HuH-7 (cell line): ENCODE data around the gene MACO1.
"Not testable (repeated sequence)": the region's sequence is repeated elsewhere in the genome, so short reads cannot be mapped to it uniquely, and the experiment has no call there.

ENCODE experiments used
- DNase-seq: peaks from one replicate; pipeline ENCODE4 v3.0.0; 2011; ENCODE audit warnings: low spot score

Gene MACO1

DNA sequence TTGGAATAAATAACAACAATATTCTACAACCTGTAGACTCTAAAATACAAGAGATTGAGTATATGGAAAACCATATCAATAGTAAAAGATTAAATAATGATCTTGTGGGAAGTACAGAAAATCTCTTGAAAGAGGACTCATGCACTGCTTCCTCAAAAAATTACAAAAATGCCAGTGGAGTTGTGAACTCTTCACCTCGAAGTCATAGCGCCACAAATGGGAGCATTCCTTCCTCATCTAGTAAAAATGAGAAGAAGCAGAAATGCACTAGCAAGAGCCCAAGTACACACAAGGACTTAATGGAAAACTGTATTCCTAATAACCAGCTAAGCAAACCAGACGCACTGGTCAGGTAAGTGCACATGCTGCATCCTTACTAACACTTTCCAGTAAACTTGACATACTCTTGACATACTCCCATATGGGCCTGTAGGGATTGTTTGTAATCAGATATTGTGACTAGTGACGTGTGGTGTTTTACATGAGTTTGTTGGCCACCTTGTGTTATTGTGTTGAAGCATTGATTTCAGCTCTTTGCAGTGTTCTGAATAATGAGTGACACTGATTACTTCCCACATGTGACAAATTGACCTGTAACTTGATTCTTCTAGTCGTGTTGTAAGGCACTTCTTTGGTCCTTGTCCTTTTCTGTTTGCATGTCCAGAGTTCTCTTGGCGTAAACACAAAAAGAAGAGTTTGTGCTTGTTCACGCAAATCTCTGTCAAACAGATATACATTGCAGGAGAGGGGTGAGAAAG is 28.0 kb downstream of the MACO1 start:
- DNase-seq, result no peak

DNA sequence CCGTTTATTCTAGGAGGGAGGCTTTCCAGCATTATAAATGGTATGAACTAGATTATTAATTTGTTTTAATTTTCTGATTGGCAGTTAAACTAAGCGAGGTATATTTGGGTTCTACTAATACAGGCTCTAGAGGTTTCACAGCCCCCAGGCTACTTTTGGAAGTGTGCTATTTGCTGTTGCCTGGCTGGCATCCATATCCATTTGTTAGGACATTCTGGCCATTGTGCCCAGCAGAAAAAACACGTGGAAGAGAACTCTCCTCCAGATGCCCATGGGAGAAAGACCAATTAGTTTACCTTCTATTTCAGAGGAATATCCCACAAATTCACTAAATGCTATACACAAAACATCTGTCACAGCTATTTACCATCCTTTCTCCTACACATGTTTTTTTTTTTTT is 29.3 kb downstream of the MACO1 start:
- DNase-seq, result no peak

GRCh38 chr1:25460816-25461215 is 30.1 kb downstream of the MACO1 start:
- DNase-seq, result not testable (repeated sequence)

- DNase-seq, result no peak
Measured at GRCh38 chr1:25461849-25462248, 31.2 kb downstream of the MACO1 start.

GRCh38 chr1:25462732-25463131 is 32.0 kb downstream of the MACO1 start:
- DNase-seq, result no peak

- DNase-seq, result no peak
Measured at GRCh38 chr1:25467193-25467592, 36.5 kb downstream of the MACO1 start.

GRCh38 chr1:25467616-25468015 is 36.9 kb downstream of the MACO1 start:
- DNase-seq, result no peak

GRCh38 chr1:25468033-25468432 is 37.3 kb downstream of the MACO1 start:
- no peak for DNase-seq

DNA sequence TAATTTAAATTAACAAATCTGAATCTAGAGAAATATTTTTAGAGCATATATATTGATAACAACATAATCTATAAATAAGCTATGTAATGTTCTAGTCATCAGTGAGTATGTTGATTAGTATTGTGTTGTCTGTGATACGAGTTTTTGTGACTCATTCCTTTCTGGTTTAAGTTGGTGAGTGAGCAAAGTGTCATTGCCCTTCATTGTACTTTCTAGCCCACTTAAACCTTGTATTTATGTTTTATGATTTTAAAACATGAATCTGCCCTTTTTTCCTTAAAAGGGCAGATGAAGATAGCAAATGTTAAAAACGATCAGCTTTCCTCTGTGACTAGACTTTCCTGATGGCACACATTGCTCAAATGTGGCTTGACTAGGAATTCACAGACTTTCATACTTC is 38.5 kb downstream of the MACO1 start:
- no peak for DNase-seq

- DNase-seq, result no peak
Measured at GRCh38 chr1:25472471-25472870, 41.8 kb downstream of the MACO1 start.

DNA sequence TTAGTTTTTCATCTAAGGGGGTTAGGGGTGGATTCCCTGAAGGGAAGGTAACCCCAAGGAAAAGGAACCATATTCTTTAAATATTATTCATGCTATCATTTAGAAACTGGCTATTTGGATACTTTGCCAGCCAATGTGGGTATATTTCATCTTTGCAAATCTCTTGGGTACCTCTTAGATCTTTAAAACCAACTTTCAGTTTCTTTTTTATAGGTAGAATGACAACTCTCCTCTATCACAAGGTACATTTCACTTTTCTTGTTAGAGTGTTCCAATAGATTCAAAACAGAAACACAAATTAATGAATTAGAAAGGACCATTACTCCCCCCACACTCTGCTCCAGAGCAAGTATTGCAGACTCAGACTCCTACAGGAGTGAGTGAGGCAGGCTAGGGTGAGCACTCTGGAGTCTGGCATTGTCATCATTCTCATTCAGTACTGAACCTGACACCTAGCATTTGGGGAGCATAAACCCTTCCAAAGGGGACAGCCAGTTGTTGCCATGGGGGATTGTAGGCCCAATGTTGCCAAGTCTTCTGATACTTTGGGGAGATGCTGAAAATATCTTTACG is 43.0 kb downstream of the MACO1 start:
- no peak for DNase-seq

DNA sequence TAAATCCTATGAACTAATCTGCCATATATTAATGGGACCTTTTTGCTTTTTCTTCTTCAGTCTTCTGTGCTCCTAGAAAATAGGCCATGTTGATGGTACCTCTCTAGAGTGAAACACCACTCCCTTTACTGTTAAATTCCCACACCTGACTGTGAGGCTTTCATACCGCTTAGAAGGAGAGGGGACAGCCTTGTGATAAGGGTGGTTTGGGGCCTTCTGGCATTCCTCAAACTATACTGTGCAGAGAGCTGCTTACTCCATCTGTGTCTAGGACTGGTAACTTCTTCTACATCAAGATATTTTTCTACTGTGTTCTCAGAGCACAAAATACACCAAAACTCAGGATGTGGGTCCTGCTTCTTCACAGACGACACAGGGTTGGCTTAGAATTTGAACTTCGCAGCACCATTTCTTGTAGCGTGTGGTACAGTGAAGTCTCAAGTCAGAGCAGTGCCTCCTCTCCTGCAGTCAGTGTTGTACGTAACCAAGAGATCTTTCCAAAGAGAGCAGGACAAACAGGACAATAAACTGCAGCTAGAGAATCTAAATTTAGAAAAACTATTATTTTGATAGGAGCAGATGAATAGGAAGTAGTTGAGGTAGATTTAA is 43.8 kb downstream of the MACO1 start:
- DNase-seq, result no peak

DNA sequence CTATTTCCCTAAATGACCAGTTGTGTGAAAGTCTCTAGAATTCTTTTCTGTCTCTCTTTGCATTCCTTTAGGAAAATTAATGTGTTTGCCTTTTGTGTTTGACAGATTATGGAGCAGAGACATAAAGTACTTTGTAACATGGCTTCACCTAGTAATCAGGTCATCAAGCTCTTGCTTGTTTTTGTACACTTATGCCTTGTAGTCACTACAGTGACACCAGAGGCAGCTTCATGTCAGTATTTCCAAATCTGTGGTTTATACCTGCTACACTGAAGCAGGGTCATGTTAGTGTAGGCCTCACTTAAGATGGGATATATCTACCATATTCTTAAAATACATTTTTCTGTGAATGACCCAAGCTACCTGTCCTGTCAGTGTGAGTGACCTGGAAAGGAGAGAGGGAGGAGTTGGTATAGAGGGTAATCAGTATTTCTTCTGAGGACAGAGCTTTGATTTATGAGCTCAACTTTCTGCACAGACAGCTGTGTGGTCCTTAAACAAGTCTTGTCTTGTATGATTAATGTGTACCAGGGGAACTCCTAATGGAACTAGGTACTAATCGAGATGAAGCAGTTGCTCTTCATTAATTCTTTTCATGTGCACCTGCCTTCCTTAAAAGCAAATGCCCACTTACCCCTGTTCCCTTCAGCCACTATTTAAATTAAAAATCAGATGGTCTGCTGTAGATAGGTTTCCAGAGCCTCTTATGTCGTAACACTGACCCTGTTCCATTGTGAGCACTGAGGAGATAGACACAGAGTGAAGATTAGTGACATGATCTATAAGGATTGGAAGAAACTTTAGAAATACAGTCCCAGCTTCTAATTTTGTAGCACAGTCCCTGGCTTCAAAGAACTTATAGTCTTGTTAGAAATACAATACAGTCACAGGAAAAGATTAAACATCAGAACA is 45.7 kb downstream of the MACO1 start:
- no peak for DNase-seq

DNA sequence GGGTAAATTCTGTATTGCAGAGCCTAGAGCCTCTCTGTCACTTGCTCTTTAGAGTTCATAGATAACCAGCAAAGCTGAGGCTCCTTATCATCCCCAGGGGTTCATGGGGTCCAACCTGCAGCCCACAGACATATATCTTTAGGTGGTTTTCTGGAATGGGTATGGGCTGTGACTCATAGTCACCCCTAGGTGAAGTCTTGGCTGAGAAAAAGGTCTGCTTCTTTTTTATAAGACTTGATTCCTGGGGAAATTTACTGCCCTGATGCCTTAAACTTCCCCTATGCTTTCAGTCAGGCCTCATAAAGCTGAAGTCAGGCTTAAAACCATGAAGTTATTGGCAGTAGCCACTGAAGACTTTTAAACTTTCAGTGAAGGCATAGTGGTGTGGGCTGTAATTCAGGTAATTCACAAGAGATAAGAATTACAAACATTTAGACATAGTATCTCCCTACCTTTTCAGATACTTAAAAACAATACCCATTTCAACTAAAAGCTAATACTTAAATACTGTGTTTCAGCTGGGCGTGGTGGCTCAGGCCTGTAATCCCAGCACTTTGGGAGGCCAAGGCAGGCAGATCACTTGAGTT is 46.8 kb downstream of the MACO1 start:
- no peak for DNase-seq

- no peak for DNase-seq
Measured at GRCh38 chr1:25478633-25479032, 47.9 kb downstream of the MACO1 start.

- DNase-seq, result no peak
Measured at GRCh38 chr1:25481625-25482024, 50.9 kb downstream of the MACO1 start.

DNA sequence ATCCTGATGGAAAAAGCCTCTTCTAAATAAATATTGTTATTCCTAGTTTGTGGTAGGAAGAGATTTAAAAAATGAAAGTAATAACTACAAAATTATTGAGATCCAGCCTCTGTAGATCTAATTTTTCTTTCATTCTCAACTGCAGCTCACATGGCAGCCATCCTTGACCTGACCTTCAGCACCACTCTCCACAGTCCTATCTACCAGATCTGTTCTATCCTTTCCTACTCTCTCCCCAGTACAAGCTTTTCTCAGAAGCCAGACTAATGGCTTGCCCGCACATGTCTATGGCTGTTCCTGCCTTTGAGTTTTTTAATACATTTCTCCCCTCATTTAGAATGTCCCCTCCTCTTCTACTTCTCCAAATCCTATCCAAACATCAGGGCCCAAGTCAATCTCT is 51.5 kb downstream of the MACO1 start:
- no peak for DNase-seq

- no peak for DNase-seq
Measured at GRCh38 chr1:25484096-25484495, 53.4 kb downstream of the MACO1 start.

DNA sequence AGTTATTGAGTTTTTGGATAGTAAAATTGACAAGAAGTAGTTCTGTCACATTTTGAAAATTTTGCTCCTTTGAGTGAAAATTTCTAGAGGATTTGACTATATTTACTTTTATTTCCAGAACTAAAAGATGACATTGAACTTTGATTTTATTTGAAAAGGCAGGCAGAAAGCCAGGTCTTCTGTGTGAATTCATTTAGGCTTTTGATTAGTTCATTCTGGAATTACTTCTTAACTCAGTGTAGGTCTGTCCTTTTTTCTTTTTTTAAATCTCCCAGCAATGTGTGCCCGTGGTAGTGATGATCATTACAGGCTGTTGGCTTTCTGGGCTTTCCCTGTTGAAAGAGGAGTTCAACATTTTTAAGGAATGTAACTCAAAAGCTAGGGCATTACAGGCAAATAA is 53.8 kb downstream of the MACO1 start:
- no peak for DNase-seq

- DNase-seq, result no peak
Measured at GRCh38 chr1:25485536-25486411, 55.1 kb downstream of the MACO1 start.

DNA sequence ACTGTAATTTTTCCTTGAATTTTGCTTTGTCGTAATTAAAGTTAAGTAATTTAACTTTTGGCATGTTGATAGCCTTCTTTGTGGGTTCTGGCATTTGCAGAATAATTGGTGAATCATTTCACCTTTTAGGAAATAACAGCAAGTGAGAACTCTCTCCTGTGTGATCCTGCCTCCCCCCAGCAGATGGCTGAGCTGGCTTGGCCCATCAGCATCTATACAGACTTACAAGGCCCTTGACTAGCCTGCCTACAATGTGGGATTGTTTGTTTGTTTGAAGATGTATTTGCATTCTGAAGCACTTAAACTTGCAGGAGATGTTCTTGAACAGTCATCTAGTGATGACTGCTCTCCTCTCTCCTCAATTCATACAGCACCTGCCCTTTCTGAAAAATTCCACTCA is 55.9 kb downstream of the MACO1 start:
- no peak for DNase-seq
